Parathyroid adenoma (tissue), 2 donors: Measurements from ENCODE around the gene PDZD7.

Experiments
- H2AFZ ChIP-seq: fragments of 300-600 bp; sonication (generic); one replicate; pipeline ENCODE4 v1.7.0; 2017; ENCODE audit warnings: antibody characterized with exemption, mild to moderate bottlenecking
- H3K27ac ChIP-seq: fragments of 300-600 bp; sonication (generic); one replicate; pipeline ENCODE4 v1.7.0; 2017
- H3K27me3 ChIP-seq: fragments of 300-600 bp; sonication (generic); one replicate; pipeline ENCODE4 v1.7.0; 2017; ENCODE audit warnings: low read length; ENCODE audit not compliant: control insufficient read depth, insufficient read depth
- H3K36me3 ChIP-seq: fragments of 300-600 bp; sonication (generic); one replicate; pipeline ENCODE4 v1.7.0; 2017; ENCODE audit warnings: low read length; ENCODE audit not compliant: control insufficient read depth, insufficient read depth
- H3K4me1 ChIP-seq: fragments of 300-600 bp; sonication (generic); one replicate; pipeline ENCODE4 v1.7.0; 2017; ENCODE audit warnings: control low read depth
- H3K4me2 ChIP-seq: fragments of 300-600 bp; sonication (generic); one replicate; pipeline ENCODE4 v1.7.0; 2017; ENCODE audit warnings: low read length
- H3K4me3 ChIP-seq: fragments of 300-600 bp; sonication (generic); one replicate; pipeline ENCODE4 v1.7.0; 2017; ENCODE audit warnings: low read depth, low read length
- H3K79me2 ChIP-seq: fragments of 300-600 bp; sonication (generic); one replicate; pipeline ENCODE4 v1.7.0; 2017; ENCODE audit warnings: control low read depth
- H3K9ac ChIP-seq: fragments of 300-600 bp; sonication (generic); one replicate; pipeline ENCODE4 v1.7.0; 2017; ENCODE audit warnings: mild to moderate bottlenecking
- H3K9me3 ChIP-seq: fragments of 300-600 bp; sonication (generic); one replicate; pipeline ENCODE4 v1.7.0; 2017; ENCODE audit warnings: low read length; ENCODE audit not compliant: control insufficient read depth
- TF ChIP-seq, protein P1 (sequence below): fragments of 300-600 bp; sonication (generic); IDR thresholded peaks from one replicate; pipeline ENCODE4 v1.7.0; 2017; ENCODE audit warnings: antibody characterized with exemption, mild to moderate bottlenecking
- donor health status: primary hyperparathyroidism.

PDZD7 gene

DNA sequence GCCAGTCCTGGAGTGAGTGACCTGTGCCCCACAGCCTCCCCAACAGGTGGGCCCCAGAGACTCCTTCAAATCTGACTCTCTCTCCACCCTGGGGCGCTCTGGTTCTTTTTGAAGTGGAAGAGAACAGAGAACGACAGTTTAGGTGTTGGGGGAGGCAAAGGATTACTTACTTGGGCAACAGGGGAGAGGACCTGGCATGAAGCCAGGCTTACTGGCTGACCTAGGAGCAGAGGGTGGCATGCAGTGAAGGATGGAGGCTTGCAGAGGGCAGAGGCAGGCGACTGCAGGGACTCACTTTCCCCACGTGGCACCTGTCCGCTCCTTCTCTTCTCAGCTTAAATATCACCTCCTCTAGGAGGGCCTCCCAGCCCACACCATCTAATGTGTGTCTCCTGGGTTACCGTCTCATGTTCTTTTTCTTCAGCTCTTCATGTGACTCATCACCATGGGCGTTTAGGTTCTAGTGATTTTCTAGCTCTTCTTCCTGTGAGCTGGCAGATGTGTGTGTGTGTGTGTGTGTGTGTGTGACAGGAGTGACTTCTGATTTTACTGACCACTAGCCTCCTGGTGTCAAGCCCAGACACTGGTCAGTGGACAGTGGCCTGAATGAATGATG, 15.9 kb downstream of the PDZD7 start:
- Histone ChIP-seq H3K27ac (no peak overlapping the region), H3K9me3 (no peaks in the 10 kb centered on the region), H3K4me1 (peaks cover 13% of the 10 kb centered on the region), H3K9ac (no peak overlapping the region), H3K79me2 (no peaks in the 10 kb centered on the region), H3K4me3 (no peak overlapping the region), H2AFZ (no peak overlapping the region), H3K36me3 (no peaks in the 10 kb centered on the region), H3K27me3 (no peaks in the 10 kb centered on the region), H3K4me2 (no peak overlapping the region)
- TF ChIP-seq, protein P1, sequence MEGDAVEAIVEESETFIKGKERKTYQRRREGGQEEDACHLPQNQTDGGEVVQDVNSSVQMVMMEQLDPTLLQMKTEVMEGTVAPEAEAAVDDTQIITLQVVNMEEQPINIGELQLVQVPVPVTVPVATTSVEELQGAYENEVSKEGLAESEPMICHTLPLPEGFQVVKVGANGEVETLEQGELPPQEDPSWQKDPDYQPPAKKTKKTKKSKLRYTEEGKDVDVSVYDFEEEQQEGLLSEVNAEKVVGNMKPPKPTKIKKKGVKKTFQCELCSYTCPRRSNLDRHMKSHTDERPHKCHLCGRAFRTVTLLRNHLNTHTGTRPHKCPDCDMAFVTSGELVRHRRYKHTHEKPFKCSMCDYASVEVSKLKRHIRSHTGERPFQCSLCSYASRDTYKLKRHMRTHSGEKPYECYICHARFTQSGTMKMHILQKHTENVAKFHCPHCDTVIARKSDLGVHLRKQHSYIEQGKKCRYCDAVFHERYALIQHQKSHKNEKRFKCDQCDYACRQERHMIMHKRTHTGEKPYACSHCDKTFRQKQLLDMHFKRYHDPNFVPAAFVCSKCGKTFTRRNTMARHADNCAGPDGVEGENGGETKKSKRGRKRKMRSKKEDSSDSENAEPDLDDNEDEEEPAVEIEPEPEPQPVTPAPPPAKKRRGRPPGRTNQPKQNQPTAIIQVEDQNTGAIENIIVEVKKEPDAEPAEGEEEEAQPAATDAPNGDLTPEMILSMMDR = no peak

DNA sequence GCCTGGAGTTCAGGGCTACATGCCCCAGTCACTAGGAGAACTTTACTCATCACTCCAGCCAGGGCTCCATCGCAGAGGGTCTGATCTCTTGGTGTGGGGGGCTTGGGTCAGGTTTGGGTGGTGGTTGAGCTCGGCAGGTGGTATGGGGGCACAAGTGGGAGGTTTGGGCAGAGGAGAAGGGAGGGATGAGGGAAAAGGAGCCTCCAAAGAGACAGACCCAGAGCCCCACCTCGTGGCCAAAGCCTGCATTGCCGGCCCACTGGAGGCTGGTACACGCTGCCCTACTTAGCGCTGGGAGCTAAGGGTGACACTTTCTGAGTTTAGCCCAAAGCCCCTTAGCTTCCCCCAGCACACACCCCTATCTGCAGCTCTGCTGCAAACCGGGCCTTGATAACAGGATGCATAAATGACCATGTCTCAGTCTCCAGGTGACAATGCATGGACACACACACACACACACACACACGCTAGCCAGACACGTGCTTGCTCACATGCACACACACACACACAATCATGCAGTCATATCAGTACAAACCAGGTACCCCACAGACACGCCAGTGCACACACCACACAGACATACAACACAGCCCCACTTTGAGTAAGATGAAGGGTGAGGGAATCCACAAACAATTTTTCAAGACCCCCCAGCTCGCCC, 16.6 kb downstream of the PDZD7 start:
- no peaks in the 10 kb centered on the region for H3K79me2 ChIP-seq
- H3K36me3 ChIP-seq = no peaks in the 10 kb centered on the region
- H3K4me3 ChIP-seq = no peak overlapping the region
- H3K9me3 ChIP-seq = no peaks in the 10 kb centered on the region
- H3K4me2 ChIP-seq = no peak overlapping the region
- H3K4me1 ChIP-seq = peaks cover 13% of the 10 kb centered on the region
- H3K9ac ChIP-seq = no peak overlapping the region
- TF ChIP-seq, protein P1 = peak; percentile 93
- no peak overlapping the region for H3K27ac ChIP-seq
- H3K27me3 ChIP-seq = no peaks in the 10 kb centered on the region
- no peak overlapping the region for H2AFZ ChIP-seq

DNA sequence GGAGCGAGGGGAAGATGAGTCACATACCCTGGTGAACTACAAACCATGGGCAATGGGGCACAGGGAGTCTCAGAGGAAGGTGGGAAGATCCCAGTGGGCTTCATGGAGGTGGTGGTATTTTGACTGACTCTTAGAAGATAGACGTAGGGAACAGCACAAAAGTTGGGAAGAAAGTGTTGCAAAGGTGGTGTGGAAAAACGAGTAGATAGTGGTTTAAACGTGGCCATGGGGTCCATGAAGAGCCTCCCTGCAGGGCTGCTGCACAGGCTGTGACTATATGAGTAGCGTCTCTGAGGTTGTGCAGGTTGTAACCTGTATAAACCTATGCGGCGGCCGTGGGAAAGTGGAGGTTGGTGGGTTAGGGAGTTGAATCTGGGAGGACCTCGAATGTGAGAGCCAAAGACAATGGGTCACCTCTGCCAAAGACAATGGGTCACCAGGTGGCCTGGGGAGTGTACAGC, 17.5 kb downstream of the PDZD7 start:
- H3K27me3 ChIP-seq = no peaks in the 10 kb centered on the region
- no peak overlapping the region for H3K4me3 ChIP-seq
- H3K9ac ChIP-seq = no peak overlapping the region
- H3K4me2 ChIP-seq = no peak overlapping the region
- TF ChIP-seq, protein P1 = no peak
- no peaks in the 10 kb centered on the region for H3K36me3 ChIP-seq
- H2AFZ ChIP-seq = no peak overlapping the region
- H3K27ac ChIP-seq = no peak overlapping the region
- H3K9me3 ChIP-seq = no peaks in the 10 kb centered on the region
- H3K4me1 ChIP-seq = peaks cover 13% of the 10 kb centered on the region
- no peaks in the 10 kb centered on the region for H3K79me2 ChIP-seq

DNA sequence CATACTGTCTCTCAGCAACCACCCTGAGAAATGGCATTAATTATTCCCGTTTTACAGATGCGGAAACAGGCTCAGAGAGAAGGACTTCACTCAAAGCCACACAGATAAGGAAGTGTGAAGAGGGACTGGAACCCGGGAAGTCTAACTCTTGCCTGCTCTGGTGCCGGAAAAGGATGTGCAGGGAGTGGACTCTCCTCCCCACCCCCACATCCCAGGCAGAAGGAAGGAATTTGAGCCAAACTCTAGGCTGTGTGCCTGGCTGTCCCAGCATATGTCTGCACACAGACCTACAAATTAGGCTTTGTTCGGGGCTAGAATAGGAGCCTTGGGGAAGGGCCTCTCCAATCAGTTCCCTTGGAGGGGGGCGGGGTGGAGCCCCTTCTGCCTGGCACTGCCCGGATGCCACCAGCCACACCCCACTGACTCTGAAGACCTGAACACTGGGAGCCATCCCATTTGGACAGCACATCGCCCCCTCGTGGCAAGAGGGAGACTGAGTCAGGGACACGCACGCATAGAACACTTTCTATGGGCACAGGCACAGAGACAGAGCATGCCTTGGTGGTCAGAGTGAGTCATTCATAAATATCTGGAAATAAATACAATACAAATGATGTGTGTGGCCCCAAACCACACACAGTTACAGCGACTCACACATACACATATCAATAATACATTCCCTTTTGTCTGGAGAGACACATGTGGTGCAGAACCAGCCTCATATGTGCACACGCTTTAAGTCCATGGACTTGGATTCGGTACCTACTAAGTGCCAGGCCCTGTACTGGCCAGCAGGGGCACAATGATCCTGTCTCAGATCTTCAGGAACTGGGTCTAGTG, 18.2 kb downstream of the PDZD7 start:
- H3K79me2 ChIP-seq = no peaks in the 10 kb centered on the region
- H3K36me3 ChIP-seq = no peaks in the 10 kb centered on the region
- H3K4me3 ChIP-seq = no peak overlapping the region
- H3K9ac ChIP-seq = no peak overlapping the region
- H2AFZ ChIP-seq = no peak overlapping the region
- no peaks in the 10 kb centered on the region for H3K9me3 ChIP-seq
- peak overlapping the region; percentile 50 for H3K27ac ChIP-seq
- TF ChIP-seq, protein P1 = peak; percentile 87
- no peaks in the 10 kb centered on the region for H3K27me3 ChIP-seq
- peaks cover 13% of the 10 kb centered on the region for H3K4me1 ChIP-seq
- H3K4me2 ChIP-seq = no peak overlapping the region
